GM10266 (cell line): Measurements from ENCODE around the gene NCS1.

Experiments
- DNase-seq: peaks from one replicate; pipeline ENCODE4 v3.0.0; 2012; ENCODE audit errors: extremely low spot score
- CTCF ChIP-seq: IDR thresholded peaks from 2 replicates; pipeline ENCODE4 v1.5.1; 2012; ENCODE audit warnings: mild to moderate bottlenecking, low read depth; ENCODE audit not compliant: control insufficient read depth, insufficient read depth; ENCODE audit errors: missing control alignments

The NCS1 gene

DNA sequence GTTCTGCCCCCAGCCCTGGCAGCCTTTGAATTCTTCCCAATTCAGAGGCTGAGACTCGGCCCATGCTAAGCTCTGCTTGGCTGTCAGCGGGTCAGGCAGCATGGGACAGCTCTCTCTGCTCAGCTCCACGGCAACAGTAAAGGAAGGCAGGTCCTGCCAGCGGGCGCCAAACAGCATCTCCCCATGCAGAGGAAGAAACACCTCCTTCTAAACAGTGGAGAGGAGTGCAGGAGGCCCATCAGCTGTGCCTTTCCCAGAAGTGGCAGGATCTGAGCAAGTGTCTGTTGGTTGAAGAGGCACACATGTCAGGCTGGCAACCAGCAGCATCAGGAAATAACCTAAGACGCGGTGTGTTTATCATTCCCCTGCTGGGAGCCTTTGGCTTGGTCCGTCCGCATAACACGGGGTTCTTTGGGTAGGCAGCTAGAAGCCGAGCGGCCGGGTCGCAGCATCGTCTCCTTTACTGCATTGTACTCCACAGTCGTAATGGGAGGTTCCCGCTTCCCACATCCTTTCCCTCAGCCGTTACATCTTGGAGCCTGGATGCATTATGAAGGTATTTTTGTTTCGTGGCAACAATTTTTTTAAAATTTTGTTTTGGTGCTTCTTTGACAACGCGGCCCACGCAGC is 42.7 kb upstream of the NCS1 start:
- no peak for DNase-seq
- no peak for TF ChIP-seq CTCF

DNA sequence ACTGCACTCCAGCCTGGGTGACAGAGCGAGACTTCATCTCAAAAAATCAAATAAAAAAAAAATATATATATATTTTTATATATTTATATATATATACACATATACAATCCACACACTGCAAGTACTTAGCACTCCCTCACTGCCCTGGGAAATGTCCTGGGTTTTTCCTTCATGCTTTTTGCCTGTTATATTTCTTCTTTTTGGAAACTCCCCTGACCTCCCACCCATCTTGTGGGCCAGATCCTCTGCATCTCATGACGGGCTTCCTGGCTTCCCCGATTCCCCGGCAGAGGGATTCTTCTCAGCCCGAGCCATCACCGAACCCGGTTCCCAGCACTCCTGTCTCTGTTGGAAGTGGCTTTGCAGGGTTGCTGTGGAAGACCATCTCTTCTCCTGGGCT is 39.5 kb upstream of the NCS1 start:
- no peak for DNase-seq

DNA sequence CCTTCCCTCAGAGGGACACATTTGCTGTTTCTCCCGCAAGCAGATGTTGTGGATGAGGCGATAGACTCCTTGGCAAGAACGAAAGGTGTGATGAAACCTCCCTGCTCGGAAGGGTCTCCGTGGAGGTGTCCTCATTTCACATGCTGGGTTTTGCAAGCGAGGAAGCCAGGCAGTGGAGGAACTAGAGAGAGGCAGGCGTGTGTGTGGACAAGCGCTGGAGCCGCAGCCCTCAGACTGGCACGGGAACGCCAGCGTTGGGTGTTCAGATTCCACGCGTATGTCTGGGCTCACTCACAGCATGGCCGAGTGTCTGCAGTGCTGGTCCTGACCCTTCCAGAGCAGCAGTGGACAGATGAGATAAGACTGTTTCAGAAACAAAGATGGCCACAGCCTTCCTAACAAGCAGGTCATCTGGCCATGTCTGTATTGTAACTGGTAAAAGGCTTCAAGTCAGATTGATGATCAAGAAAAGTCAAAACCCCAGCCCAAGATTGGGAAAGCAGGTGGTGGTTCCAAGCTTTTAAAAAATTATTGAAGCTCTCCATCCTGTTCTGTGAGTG is 35.0 kb upstream of the NCS1 start:
- DNase-seq = no peak
- TF ChIP-seq CTCF = no peak

More for the DNA sequence above, 39.5 kb upstream of the NCS1 start:
- TF ChIP-seq CTCF = no peak

GRCh38 chr9:130137641-130138081 is 34.5 kb upstream of the NCS1 start:
- DNase-seq = no peak
- no peak for TF ChIP-seq CTCF

GRCh38 chr9:130138171-130138653 is 34.0 kb upstream of the NCS1 start:
- TF ChIP-seq CTCF = no peak
- DNase-seq = no peak

GRCh38 chr9:130138791-130139190 is 33.4 kb upstream of the NCS1 start:
- DNase-seq = no peak

More at GRCh38 chr9:130138791-130139190, 33.4 kb upstream of the NCS1 start:
- TF ChIP-seq CTCF = no peak
